SH-SY5Y (cell line): ENCODE measurements around the gene NR2F1-AS1.

Source experiments
- GATA2 ChIP-seq: IDR thresholded peaks from 2 replicates; pipeline ENCODE4 v1.6.1; 2011; ENCODE audit warnings: mild to moderate bottlenecking, low read depth, low read length
- GATA3 ChIP-seq: IDR thresholded peaks from 2 replicates; pipeline ENCODE4 v1.6.1; 2011; ENCODE audit warnings: low read depth, mild to moderate bottlenecking, low read length, moderate library complexity

DNA sequence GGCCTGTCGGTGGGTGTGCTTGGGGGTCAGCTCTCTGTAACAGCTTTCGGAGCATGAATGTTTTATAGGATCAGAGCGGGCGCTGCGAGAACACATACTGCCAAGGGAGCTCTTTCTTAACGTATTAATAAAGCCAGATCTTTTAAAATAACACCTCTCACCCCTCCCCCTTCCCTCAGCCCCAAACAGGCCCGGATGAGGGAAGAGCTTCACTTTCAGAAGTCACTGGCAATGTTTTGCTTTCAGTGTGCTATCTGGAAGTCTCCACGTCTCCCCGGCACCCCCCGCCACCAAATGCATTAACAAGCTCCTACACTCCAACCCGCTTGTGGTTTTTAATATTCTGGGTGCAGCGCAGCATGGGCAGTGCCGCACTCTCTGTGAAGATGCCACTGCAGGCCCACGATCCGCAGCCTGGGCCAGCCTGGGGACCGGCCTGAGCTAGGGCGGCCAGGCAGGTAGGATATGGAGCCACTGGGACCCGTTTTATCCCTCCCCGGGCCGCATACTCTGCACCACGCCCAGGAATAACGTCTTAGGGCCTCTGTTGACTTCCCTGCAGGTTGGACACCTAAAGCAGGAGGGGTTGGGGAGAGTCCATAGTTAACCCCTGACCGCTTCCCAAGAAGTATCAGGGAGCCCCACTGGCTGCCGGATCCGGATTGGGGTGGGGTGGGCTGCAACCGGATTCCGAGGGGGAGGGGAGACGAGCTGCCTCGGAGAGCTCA is 14.6 kb upstream of the NR2F1-AS1 start:
- TF ChIP-seq GATA2 (no peak), GATA3 (no peak)
